ENCODE data around the gene FRRS1L. TPM values are rescaled to one million over a fixed set of nuclear protein-coding genes. Genes with fewer than 3 reads are reported as not detected.
A peak's percentile ranks its signal among the peaks of the same experiment; 100 is the strongest.

FRRS1L gene
- total RNA-seq, 4 donors from 2014 or later = 1.5 to 12.6 (median 2.8) TPM

- TF ChIP-seq, protein P1, sequence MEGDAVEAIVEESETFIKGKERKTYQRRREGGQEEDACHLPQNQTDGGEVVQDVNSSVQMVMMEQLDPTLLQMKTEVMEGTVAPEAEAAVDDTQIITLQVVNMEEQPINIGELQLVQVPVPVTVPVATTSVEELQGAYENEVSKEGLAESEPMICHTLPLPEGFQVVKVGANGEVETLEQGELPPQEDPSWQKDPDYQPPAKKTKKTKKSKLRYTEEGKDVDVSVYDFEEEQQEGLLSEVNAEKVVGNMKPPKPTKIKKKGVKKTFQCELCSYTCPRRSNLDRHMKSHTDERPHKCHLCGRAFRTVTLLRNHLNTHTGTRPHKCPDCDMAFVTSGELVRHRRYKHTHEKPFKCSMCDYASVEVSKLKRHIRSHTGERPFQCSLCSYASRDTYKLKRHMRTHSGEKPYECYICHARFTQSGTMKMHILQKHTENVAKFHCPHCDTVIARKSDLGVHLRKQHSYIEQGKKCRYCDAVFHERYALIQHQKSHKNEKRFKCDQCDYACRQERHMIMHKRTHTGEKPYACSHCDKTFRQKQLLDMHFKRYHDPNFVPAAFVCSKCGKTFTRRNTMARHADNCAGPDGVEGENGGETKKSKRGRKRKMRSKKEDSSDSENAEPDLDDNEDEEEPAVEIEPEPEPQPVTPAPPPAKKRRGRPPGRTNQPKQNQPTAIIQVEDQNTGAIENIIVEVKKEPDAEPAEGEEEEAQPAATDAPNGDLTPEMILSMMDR (IDR thresholded peaks at IDR 0.05) = peak in 4 of 5 experiments; percentile 15 to 26 (median 22)
- TF ChIP-seq POLR2A (IDR thresholded peaks at IDR 0.05) = no peak
- H3K4me3 ChIP-seq = no peak overlapping the region
- peaks cover 0 to 10% (median 0%) of the 10 kb centered on the region in 3 donors for H3K36me3 ChIP-seq
- no peaks in the 10 kb centered on the region for H3K9me3 ChIP-seq
- H3K4me1 ChIP-seq = no peaks in the 10 kb centered on the region
- no peak for DNase-seq (ENCODE audit: low spot score in 2 of 2)
- 63 to 66% methylated on average over 12 to 13 of the region's 13 CpGs for WGBS, 2 donors
- no peaks in the 10 kb centered on the region for H3K27me3 ChIP-seq
- H3K27ac ChIP-seq = no peak overlapping the region
Measured at GRCh38 chr9:109182940-109183798, 16.1 kb upstream of the FRRS1L start.

DNA sequence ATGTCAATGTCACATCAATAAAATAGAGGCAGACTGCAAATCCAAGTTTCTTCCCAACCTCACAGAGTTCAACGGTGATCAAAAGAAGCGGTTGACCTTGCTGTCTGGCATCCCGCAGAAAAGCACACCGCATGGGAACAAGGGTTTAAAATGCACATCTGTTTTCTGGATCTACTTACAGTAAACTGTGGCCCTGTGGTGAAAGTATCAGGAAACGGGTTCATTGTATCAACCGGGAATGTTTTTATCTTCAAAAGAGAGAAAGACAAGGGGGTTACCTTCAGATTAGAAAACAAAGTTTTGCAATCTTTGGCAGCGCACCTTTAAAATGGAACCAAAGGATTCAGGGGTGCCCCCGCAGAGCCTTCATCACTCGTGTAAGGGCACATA, 15.5 kb upstream of the FRRS1L start:
- Histone ChIP-seq H3K4me3 (no peak overlapping the region), H3K27ac (no peak overlapping the region), H3K27me3 (no peaks in the 10 kb centered on the region), H3K36me3 (peaks cover 0 to 10% (median 0%) of the 10 kb centered on the region in 3 donors), H3K9me3 (no peaks in the 10 kb centered on the region), H3K4me1 (no peaks in the 10 kb centered on the region)
- 65 to 68% methylated on average over 9 of the region's 9 CpGs for WGBS, 2 donors
- TF ChIP-seq, protein P1 (IDR thresholded peaks at IDR 0.05) = no peak
- TF ChIP-seq POLR2A (IDR thresholded peaks at IDR 0.05) = no peak
- TF ChIP-seq EP300 (IDR thresholded peaks at IDR 0.05) = no peak
- DNase-seq (ENCODE audit: low spot score in 2 of 2) = no peak

DNA sequence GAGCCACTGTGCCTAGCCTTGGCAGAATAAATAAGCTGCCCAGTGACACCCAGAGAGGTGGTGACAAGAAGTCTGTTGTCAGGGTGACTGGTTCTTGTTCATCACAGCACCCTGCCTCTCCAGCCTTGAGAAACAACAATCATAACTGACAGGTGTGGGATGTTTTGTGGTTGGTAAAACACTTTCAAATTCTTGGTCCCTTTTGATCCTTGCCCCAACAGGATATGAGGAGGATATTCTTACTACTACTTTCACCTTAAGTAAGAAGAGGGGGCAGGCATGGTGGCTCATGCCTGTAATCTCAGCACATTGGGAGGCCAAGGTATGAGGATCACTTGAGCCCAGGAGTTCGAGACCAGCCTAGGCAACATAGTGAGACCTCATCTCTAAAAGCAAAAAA, 14.2 kb upstream of the FRRS1L start:
- Histone ChIP-seq H3K36me3 (peaks cover 0 to 13% (median 0%) of the 10 kb centered on the region in 3 donors), H3K4me3 (no peak overlapping the region), H3K27me3 (no peaks in the 10 kb centered on the region), H3K27ac (no peak overlapping the region), H3K4me1 (no peaks in the 10 kb centered on the region), H3K9me3 (no peaks in the 10 kb centered on the region)
- no peak for TF ChIP-seq EP300 (IDR thresholded peaks at IDR 0.05)
- TF ChIP-seq, protein P1 (IDR thresholded peaks at IDR 0.05) = no peak
- TF ChIP-seq POLR2A (IDR thresholded peaks at IDR 0.05) = no peak
- WGBS, 2 donors = 96 to 100% methylated on average over 1 of the region's 1 CpG
- no peak for DNase-seq (ENCODE audit: low spot score in 2 of 2)

- no peaks in the 10 kb centered on the region for H3K4me1 ChIP-seq
- no peak overlapping the region for H3K27ac ChIP-seq
- TF ChIP-seq, protein P1 (IDR thresholded peaks at IDR 0.05) = no peak
- TF ChIP-seq EP300 (IDR thresholded peaks at IDR 0.05) (no peak), POLR2A (IDR thresholded peaks at IDR 0.05) (no peak)
- WGBS, 2 donors = 68 to 76% methylated on average over 9 of the region's 9 CpGs
- H3K27me3 ChIP-seq = no peaks in the 10 kb centered on the region
- no peaks in the 10 kb centered on the region for H3K9me3 ChIP-seq
- peaks cover 0 to 11% (median 0%) of the 10 kb centered on the region in 3 donors for H3K36me3 ChIP-seq
- DNase-seq (ENCODE audit: low spot score in 2 of 2) = no peak
- no peak overlapping the region for H3K4me3 ChIP-seq
Measured at GRCh38 chr9:109179801-109180523, 12.9 kb upstream of the FRRS1L start.

- H3K27ac ChIP-seq = no peak overlapping the region
- no peaks in the 10 kb centered on the region for H3K9me3 ChIP-seq
- TF ChIP-seq, protein P1 (IDR thresholded peaks at IDR 0.05) = no peak
- TF ChIP-seq EP300 (IDR thresholded peaks at IDR 0.05) (no peak), POLR2A (IDR thresholded peaks at IDR 0.05) (no peak)
- H3K36me3 ChIP-seq = peaks cover 0 to 18% (median 0%) of the 10 kb centered on the region in 3 donors
- no peak overlapping the region for H3K4me3 ChIP-seq
- 89 to 92% methylated on average over 2 of the region's 2 CpGs for WGBS, 2 donors
- no peaks in the 10 kb centered on the region for H3K4me1 ChIP-seq
- H3K27me3 ChIP-seq = no peaks in the 10 kb centered on the region
- no peak for DNase-seq (ENCODE audit: low spot score in 2 of 2)
Measured at GRCh38 chr9:109176963-109177362, 9.9 kb upstream of the FRRS1L start.
